SU-DHL-6 (cell line): ENCODE data around the gene POLR2H.

Experiments
- EZH2phosphoT487 ChIP-seq: fragments of 200-600 bp; sonication (generic), shearing (Covaris generic); conservative IDR thresholded peaks from 2 replicates; pipeline ENCODE4 v1.6.1; 2018; ENCODE audit warnings: mild to moderate bottlenecking, antibody characterized with exemption, low read length, moderate library complexity, mixed read lengths
- TF ChIP-seq, protein P1 (sequence below): fragments of 200-600 bp; sonication (generic); IDR thresholded peaks from one replicate; pipeline ENCODE4 v1.5.1; 2017; ENCODE audit warnings: antibody characterized with exemption, mild to moderate bottlenecking, low read length, moderate library complexity; ENCODE audit not compliant: insufficient read depth, poor library complexity, severe bottlenecking

DNA sequence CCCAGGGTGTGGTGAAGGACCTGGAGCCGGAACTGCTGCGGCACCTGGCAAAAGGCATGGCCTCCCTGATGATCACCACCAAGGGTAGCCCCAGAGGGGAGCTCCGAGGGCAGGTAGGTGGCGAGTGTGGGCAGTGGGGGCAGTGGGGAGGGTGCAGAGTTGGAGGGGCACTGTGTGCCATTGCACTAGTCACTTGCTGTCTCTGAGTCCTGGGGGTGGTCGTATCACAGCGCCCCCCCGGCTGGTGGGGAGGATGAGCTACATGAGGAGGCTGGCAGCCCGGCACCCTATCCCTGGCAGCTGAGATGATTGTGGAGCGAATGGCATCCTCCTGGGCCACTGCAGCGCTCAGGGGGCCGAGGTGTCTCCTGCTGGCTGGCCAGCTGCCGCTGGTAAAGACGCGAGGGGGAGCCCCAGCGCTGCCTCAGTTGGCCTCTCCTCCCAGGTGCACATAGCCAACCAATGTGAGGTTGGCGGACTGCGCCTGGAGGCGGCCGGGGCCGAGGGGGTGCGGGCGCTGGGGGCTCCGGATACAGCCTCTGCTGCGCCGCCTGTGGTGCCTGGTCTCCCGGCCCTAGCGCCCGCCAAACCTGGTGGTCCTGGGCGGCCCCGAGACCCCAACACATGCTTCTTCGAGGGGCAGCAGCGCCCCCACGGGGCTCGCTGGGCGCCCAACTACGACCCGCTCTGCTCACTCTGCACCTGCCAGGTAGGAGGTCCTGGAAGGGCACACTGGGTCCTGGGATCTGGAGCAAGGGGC lies 24.7 kb downstream of the POLR2H start:
- TF ChIP-seq, protein P1, sequence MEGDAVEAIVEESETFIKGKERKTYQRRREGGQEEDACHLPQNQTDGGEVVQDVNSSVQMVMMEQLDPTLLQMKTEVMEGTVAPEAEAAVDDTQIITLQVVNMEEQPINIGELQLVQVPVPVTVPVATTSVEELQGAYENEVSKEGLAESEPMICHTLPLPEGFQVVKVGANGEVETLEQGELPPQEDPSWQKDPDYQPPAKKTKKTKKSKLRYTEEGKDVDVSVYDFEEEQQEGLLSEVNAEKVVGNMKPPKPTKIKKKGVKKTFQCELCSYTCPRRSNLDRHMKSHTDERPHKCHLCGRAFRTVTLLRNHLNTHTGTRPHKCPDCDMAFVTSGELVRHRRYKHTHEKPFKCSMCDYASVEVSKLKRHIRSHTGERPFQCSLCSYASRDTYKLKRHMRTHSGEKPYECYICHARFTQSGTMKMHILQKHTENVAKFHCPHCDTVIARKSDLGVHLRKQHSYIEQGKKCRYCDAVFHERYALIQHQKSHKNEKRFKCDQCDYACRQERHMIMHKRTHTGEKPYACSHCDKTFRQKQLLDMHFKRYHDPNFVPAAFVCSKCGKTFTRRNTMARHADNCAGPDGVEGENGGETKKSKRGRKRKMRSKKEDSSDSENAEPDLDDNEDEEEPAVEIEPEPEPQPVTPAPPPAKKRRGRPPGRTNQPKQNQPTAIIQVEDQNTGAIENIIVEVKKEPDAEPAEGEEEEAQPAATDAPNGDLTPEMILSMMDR, result no peak
- TF ChIP-seq EZH2phosphoT487, result no peak
